GM19468 (cell line): Measurements from ENCODE around the gene KIF12.

Experiments
- ATAC-seq: cut with Tn5 transposase; IDR thresholded peaks from one replicate; pipeline ENCODE4 v1.9.1; 2021; ENCODE audit warnings: mild to moderate bottlenecking, moderate library complexity, moderate number of reproducible peaks; ENCODE audit not compliant: unreplicated experiment; ENCODE audit errors: extremely low read depth

The KIF12 gene

GRCh38 chr9:114124138-114124537 is 25.0 kb upstream of the KIF12 start:
- ATAC-seq, result no peak

- no peak for ATAC-seq
Measured at GRCh38 chr9:114123031-114123977, 24.2 kb upstream of the KIF12 start.

GRCh38 chr9:114122136-114123027 is 23.3 kb upstream of the KIF12 start:
- no peak for ATAC-seq

GRCh38 chr9:114121227-114122135 is 22.4 kb upstream of the KIF12 start:
- no peak for ATAC-seq

- no peak for ATAC-seq
Measured at GRCh38 chr9:114120192-114121014, 21.3 kb upstream of the KIF12 start.

GRCh38 chr9:114119242-114120191 is 20.4 kb upstream of the KIF12 start:
- ATAC-seq, result no peak

- no peak for ATAC-seq
Measured at GRCh38 chr9:114117996-114118830, 19.1 kb upstream of the KIF12 start.

GRCh38 chr9:114117614-114117995 is 18.5 kb upstream of the KIF12 start:
- no peak for ATAC-seq

GRCh38 chr9:114116126-114116747 is 17.1 kb upstream of the KIF12 start:
- ATAC-seq, result no peak

GRCh38 chr9:114115654-114116125 is 16.6 kb upstream of the KIF12 start:
- ATAC-seq, result no peak

- no peak for ATAC-seq
Measured at GRCh38 chr9:114114364-114114763, 15.3 kb upstream of the KIF12 start.

- no peak for ATAC-seq
Measured at GRCh38 chr9:114112778-114113584, 13.9 kb upstream of the KIF12 start.

- no peak for ATAC-seq
Measured at GRCh38 chr9:114112325-114112724, 13.2 kb upstream of the KIF12 start.

- ATAC-seq, result no peak
Measured at GRCh38 chr9:114110180-114110579, 11.1 kb upstream of the KIF12 start.

GRCh38 chr9:114109124-114109523 is 10.0 kb upstream of the KIF12 start:
- no peak for ATAC-seq
